Measurements from ENCODE around the gene TYMS.
"Not testable (repeated sequence)": the region's sequence is repeated elsewhere in the genome, so short reads cannot be mapped to it uniquely, and the experiment has no call there.

TYMS gene

GRCh38 chr18:678482-679182, 21.2 kb downstream of the TYMS start:
- no peak for DNase-seq

- no peak for DNase-seq
Measured at GRCh38 chr18:679516-679915, 22.1 kb downstream of the TYMS start.

GRCh38 chr18:680392-680791, 22.9 kb downstream of the TYMS start:
- DNase-seq = no peak

- no peak for DNase-seq
Measured at GRCh38 chr18:681985-682384, 24.5 kb downstream of the TYMS start.

GRCh38 chr18:682416-682815, 25.0 kb downstream of the TYMS start:
- DNase-seq = not testable (repeated sequence)

- DNase-seq = no peak
Measured at GRCh38 chr18:682833-683232, 25.4 kb downstream of the TYMS start.

GRCh38 chr18:683531-683930, 26.1 kb downstream of the TYMS start:
- DNase-seq = no peak

GRCh38 chr18:685438-685837, 28.0 kb downstream of the TYMS start:
- no peak for DNase-seq

GRCh38 chr18:686339-687111, 29.1 kb downstream of the TYMS start:
- DNase-seq = peak; percentile 47

GRCh38 chr18:688323-688722, 30.9 kb downstream of the TYMS start:
- DNase-seq = no peak

GRCh38 chr18:692824-693223, 35.4 kb downstream of the TYMS start:
- no peak for DNase-seq

GRCh38 chr18:693466-694187, 36.2 kb downstream of the TYMS start:
- no peak for DNase-seq

- DNase-seq = no peak
Measured at GRCh38 chr18:697012-697411, 39.6 kb downstream of the TYMS start.

GRCh38 chr18:697800-698199, 40.3 kb downstream of the TYMS start:
- no peak for DNase-seq

GRCh38 chr18:703213-703967, 45.9 kb downstream of the TYMS start:
- DNase-seq = no peak

GRCh38 chr18:706405-706804, 49.0 kb downstream of the TYMS start:
- DNase-seq = no peak

- DNase-seq = no peak
Measured at GRCh38 chr18:708096-708495, 50.6 kb downstream of the TYMS start.

- peak; percentile 26 for DNase-seq
Measured at GRCh38 chr18:709771-710170, 52.3 kb downstream of the TYMS start.

- peak; percentile 37 for DNase-seq
Measured at GRCh38 chr18:710418-711300, 53.2 kb downstream of the TYMS start.

- DNase-seq = no peak
Measured at GRCh38 chr18:711310-711656, 53.8 kb downstream of the TYMS start.

GRCh38 chr18:711657-712400, 54.4 kb downstream of the TYMS start:
- DNase-seq = peak; percentile 84

Data from eye (tissue), 1 donor.